ENCODE measurements around the gene TM9SF2. TPM values are rescaled to one million over a fixed set of nuclear protein-coding genes. Genes with fewer than 3 reads are reported as not detected.

TM9SF2 gene
- total RNA-seq (2014; rRNA removed) (80.7 and 84.6 TPM in 2 replicates), Bru-seq, nascent RNA (percentile 94 among the genes with signal in this experiment), BruChase-seq, experiment 1, labeled RNA remaining after a 6-hour chase (percentile 91 among the genes with signal in this experiment), BruChase-seq, experiment 2, labeled RNA remaining after a 2-hour chase (percentile 90 among the genes with signal in this experiment)
- long read RNA-seq, transcript TM9SF2-201 (17 exons, 3,430 nt), result major isoform, 877 of 1,062 reads
- long read RNA-seq, partial matches to known transcripts, result 107 of 1,062 reads
- long read RNA-seq, other reads (novel, unspliced or antisense), result 77 of 1,062 reads

- ATAC-seq (peak; percentile 63), DNase-seq (peak; percentile 92)
- Histone ChIP-seq H3K36me3 (ENCODE audit: low read depth, low read length) (no peaks in the 10 kb centered on the region), H3K9ac (ENCODE audit: low read length) (peak within 1 kb of the TSS; percentile 89), H3K9me2 (replicated peaks; ENCODE audit: low read length) (no peaks in the 10 kb centered on the region), H4K20me1 (ENCODE audit: low read length) (0 out of 2 replicates have a peak, but pooled peaks cover 7% of the 10 kb centered on the region), H3K4me2 (ENCODE audit: low read length) (peak within 1 kb of the TSS; percentile 95), H3K79me2 (ENCODE audit: low read length) (peaks cover 51% of the 10 kb centered on the region), H3F3A (ENCODE audit: low read length, unreplicated experiment) (no peaks in the 10 kb centered on the region), H3K27me3 (ENCODE audit: low read length) (no peaks in the 10 kb centered on the region), H3K4me1 (ENCODE audit: insufficient read depth, low read length) (peaks cover 52% of the 10 kb centered on the region), H3K4me3 (ENCODE audit: low read length) (peak within 1 kb of the TSS; percentile 93), H3K27ac (ENCODE audit: low read length) (peak within 1 kb of the TSS; percentile 69), H3K9me3 (ENCODE audit: low read length) (no peaks in the 10 kb centered on the region), H2AFZ (ENCODE audit: low read length) (peak within 1 kb of the TSS; percentile 83)
- intact Hi-C loops (cut with micrococcal nuclease), result loop anchor here (1.0 to 2.0 kb wide), 2 partner anchors 15 to 59 kb away; no protein-coding TSS in a partner anchor
- ChIA-PET CTCF (interaction anchor here (1.5 kb wide), 2 partner anchors 34 to 49 kb away, joined by 4 to 7 read pairs; no protein-coding TSS in a partner anchor), POLR2A (ENCODE audit: unreplicated experiment) (interaction anchor here (0.6 to 1.6 kb wide), 4 partner anchors 19 to 66 kb away, joined by 3 to 11 read pairs (median 5); no protein-coding TSS in a partner anchor)
- BruUV-seq (replicated peaks), result no TSS peak
- no peak for TF ChIP-seq EZH2phosphoT487 (IDR thresholded peaks at IDR 0.05; ENCODE audit: borderline replicate concordance, low read length)
- no peak for TF ChIP-seq CTCF (conservative IDR thresholded peaks at IDR 0.05; ENCODE audit: low read depth, low read length)
- no peak for TF ChIP-seq EZH2 (IDR thresholded peaks at IDR 0.05; ENCODE audit: low read length, unreplicated experiment)
Measured at GRCh38 chr13:99501184-99501847, at the start of gene TM9SF2. TSS of gene TM9SF2 (plus strand) at chr13:99501472. CDS start at chr13:99501607, 135 bp downstream.

GRCh38 chr13:99454518-99455183 lies 46.6 kb upstream of the TM9SF2 start:
- Histone ChIP-seq H3F3A (ENCODE audit: low read length, unreplicated experiment) (no peaks in the 10 kb centered on the region), H3K27me3 (ENCODE audit: low read length) (no peaks in the 10 kb centered on the region), H3K79me2 (ENCODE audit: low read length) (no peaks in the 10 kb centered on the region), H3K9ac (ENCODE audit: low read length) (no peak overlapping the region), H3K4me3 (ENCODE audit: low read length) (no peak overlapping the region), H2AFZ (ENCODE audit: low read length) (no peak overlapping the region), H3K9me3 (ENCODE audit: low read length) (no peaks in the 10 kb centered on the region), H3K36me3 (ENCODE audit: low read depth, low read length) (no peaks in the 10 kb centered on the region), H3K27ac (ENCODE audit: low read length) (no peak overlapping the region), H4K20me1 (ENCODE audit: low read length) (no peaks in the 10 kb centered on the region), H3K9me2 (replicated peaks; ENCODE audit: low read length) (no peaks in the 10 kb centered on the region), H3K4me2 (ENCODE audit: low read length) (no peak overlapping the region), H3K4me1 (ENCODE audit: insufficient read depth, low read length) (peaks cover 12% of the 10 kb centered on the region)
- intact Hi-C loops (cut with micrococcal nuclease), result no loop called here
- no peak for DNase-seq
- POLR2A ChIA-PET (ENCODE audit: unreplicated experiment), result no interaction called here
- ATAC-seq, result no peak
- CTCF ChIA-PET, result no interaction called here
- TF ChIP-seq CTCF (conservative IDR thresholded peaks at IDR 0.05; ENCODE audit: low read depth, low read length), result no peak
- no peak for TF ChIP-seq EZH2phosphoT487 (IDR thresholded peaks at IDR 0.05; ENCODE audit: borderline replicate concordance, low read length)
- TF ChIP-seq EZH2 (IDR thresholded peaks at IDR 0.05; ENCODE audit: low read length, unreplicated experiment), result no peak
- BruUV-seq (replicated peaks), result no TSS peak

Measured in PC-3 (cell line).